Fibroblast of villous mesenchyme (primary cell): ENCODE results near the gene PTDSS2. TPM values are rescaled to one million over a fixed set of nuclear protein-coding genes. Genes with fewer than 3 reads are reported as not detected.

Experiments used
- DNase-seq: peaks from one replicate; pipeline ENCODE4 v3.0.0-alpha.2; 2010; ENCODE audit warnings: low read depth
- H3K4me3 ChIP-seq: 2 replicates; pipeline ENCODE4 v1.5.1; 2011; ENCODE audit warnings: low read depth, mild to moderate bottlenecking, low read length
- CTCF ChIP-seq: IDR thresholded peaks from 2 replicates; pipeline ENCODE4 v1.5.1; 2012; ENCODE audit warnings: low read depth, mild to moderate bottlenecking, low read length; ENCODE audit not compliant: insufficient read depth
- total RNA-seq: library from RNA; depleted of rRNA; stranded (reverse); fragments of >200 nt; gene quantifications from 2 replicates; pipeline ENCODE4 v1.2.3, GENCODE V29; 2012

PTDSS2 gene
- total RNA-seq, 1 donor, result 31.5 TPM

GRCh38 chr11:416051-416756 is 33.9 kb upstream of the PTDSS2 start:
- peak overlapping the region; percentile 59 for H3K4me3 ChIP-seq
- DNase-seq, result no peak
- no peak for TF ChIP-seq CTCF

DNA sequence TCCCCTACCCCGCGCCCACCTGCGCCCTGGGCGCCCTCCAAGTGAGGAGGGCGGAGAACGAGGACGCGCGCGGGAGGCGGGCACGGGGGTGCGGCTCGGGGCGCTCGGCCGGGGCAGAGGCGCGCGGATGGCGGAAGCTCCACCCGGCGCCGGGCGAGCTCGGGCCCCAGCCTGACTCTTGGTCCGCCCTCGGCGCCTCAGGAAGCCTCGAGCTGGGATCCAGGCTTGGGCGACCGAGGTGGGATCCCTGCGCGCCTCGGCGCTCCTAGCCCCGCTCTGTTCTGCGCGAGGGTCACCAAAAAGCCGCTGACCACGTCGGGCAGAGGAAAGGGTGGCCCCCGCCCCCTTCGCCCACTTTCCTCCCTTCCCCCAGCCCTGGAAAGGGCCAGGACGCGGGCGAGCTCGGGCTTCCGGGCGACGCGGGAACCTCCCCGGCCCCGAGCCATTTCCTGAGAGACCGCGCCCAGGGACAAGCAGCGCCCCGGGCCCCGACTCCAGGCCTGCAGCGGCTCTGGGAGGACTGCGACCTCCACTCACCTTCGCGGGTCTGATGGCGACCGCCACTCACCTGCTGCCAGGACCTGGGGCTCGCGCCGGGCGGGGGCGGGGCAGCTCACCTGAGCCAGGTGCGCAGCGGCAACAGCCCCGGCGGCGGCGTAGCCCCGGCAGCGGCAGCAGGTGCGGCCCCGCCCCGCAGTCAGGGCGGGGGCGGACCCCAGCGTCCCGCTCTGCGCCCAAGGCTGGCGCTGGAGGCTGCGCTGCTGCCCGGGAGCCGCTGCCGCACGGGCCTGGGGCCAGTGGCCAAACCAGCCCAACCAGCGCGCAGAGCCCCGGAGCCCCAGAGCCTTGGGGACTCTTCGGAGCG is 33.1 kb upstream of the PTDSS2 start:
- peak; percentile 36 for DNase-seq
- peak overlapping the region; percentile 59 for H3K4me3 ChIP-seq
- TF ChIP-seq CTCF, result no peak

DNA sequence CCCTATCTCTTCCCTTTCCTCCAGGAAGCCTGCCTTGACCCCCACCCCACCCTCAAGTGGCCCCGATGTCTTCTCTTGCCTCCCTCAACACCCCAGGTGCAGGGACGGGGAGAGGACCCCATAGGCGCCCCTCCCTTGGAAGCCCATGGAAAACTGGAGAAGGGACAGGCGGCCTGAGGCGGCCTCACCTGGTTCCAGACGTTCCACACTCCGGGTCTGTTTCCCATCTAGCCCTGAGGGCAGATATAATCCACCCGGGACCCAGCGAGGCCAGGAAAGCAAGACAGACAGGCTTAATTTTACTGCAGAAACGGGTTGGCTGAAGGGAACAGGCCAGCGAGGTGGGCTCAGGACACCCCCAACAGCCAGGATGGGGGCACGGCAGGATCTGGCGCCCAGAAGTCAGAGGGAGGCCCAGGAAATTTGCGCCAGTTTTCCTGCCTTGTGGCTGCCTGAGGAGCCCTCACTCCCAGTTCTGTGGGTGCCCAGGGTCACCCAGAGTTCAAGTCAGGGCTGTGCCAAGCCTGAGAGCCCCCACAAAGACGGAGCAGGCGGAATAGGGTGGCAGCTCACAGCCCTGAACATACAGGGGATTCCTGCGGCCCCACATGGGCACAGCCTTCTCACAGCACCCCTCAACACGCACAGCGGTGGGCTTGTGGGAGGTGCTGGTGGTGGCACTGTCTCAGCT is 32.3 kb upstream of the PTDSS2 start:
- DNase-seq, result no peak
- no peak overlapping the region for H3K4me3 ChIP-seq
- no peak for TF ChIP-seq CTCF

GRCh38 chr11:418343-419247 is 31.5 kb upstream of the PTDSS2 start:
- no peak overlapping the region for H3K4me3 ChIP-seq
- no peak for TF ChIP-seq CTCF
- no peak for DNase-seq

DNA sequence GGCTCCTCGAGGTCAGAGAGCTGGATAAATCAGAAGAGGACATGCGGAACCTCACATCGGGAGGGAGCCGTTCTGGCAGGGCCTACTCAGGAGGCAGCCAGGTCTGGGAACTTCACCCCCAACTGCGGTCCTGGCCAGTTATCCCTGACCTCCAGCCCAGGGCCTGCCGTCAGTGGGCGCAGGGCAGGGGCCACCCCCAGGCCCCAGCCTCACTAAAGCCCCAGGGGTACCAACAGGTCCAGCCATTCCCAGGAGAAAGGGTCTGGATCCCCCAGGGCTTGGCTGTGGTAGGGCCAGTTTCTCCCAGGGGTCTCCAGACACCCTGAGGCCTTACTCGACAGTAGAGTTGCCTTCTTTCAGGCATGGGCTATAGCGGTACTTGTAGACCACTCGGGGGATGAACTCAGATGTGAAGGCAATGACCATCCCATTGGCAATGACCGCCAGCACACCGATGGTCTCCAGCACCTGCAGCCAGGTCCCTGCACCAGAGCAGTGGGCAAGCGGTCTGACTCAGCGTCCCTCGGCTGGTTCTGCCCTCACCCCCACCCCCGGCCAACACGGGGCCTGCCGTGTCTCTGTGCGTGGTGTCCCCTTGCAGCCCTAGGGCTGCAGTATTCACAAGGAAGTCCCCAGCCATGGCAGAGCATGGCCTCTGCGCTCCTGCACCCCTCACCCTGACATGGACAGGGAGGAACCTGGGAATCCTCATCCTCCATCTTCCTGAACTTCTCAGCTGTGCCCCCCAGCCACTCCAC is 30.7 kb upstream of the PTDSS2 start:
- no peak for DNase-seq

More for the DNA sequence above, 30.7 kb upstream of the PTDSS2 start:
- no peak for TF ChIP-seq CTCF
- H3K4me3 ChIP-seq, result no peak overlapping the region
